ENCODE results near the gene IMMP2L. TPM values are rescaled to one million over a fixed set of nuclear protein-coding genes. Genes with fewer than 3 reads are reported as not detected.

The IMMP2L gene
- total and polyA plus RNA-seq, 2 of the 8 experiments (the other 6 are each of a cell fraction or from before 2014, with no cell fraction given), result 2.3 to 10.1 TPM

DNA sequence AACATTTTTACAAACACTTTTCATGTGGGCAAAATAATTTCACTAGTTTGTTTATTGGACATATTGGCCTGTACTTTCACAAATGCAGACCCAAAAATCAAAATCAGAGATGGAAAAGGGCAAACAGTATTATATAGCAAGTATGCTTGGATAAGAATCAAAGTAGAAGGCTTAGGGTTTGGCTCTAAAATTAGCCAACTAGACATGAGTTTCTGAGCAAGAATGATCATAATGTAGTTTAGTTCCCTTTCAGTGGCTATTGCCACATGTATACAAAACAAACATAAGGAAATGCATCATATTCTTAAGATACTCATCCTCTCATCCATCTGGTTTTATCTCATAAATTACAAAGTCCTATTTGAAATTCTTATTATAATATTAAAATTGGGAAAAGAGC, 132.5 kb downstream of the IMMP2L start:
- H3K4me2 ChIP-seq (ENCODE audit: insufficient read depth in 1 of 2, low read depth in 2 of 2, low read length in 2 of 2), result no peak overlapping the region
- H3K9me3 ChIP-seq (ENCODE audit: insufficient read depth in 2 of 2, low read depth in 1 of 2, low read length in 1 of 2), result no peaks in the 10 kb centered on the region
- no peak overlapping the region for H2AK5ac ChIP-seq (ENCODE audit: low read depth, low read length)
- no peak overlapping the region for H4K5ac ChIP-seq (ENCODE audit: insufficient read length, low read depth, low read length)
- no peak overlapping the region for H3K18ac ChIP-seq (ENCODE audit: extremely low read depth, low read length)
- H2BK5ac ChIP-seq (ENCODE audit: low read depth, low read length), result no peak overlapping the region
- no peak overlapping the region for H3K14ac ChIP-seq (ENCODE audit: insufficient read length)
- H4K91ac ChIP-seq (replicated peaks; ENCODE audit: insufficient read length, low read length), result no peak overlapping the region
- DNase-seq (ENCODE audit: low read depth in 1 of 2, low spot score in 2 of 2), result no peak
- H3K27ac ChIP-seq (ENCODE audit: low read depth, low read length), result no peak overlapping the region
- H2BK20ac ChIP-seq (ENCODE audit: low read length), result no peak overlapping the region
- no peak overlapping the region for H3K4me3 ChIP-seq (ENCODE audit: extremely low read depth in 1 of 4, insufficient read depth in 2 of 4, low read depth in 3 of 4, low read length in 4 of 4)
- no peaks in the 10 kb centered on the region for H3K36me3 ChIP-seq (ENCODE audit: control insufficient read depth in 2 of 4, insufficient read depth in 4 of 4, low read length in 3 of 4)
- H2AFZ ChIP-seq (ENCODE audit: low read length), result no peak overlapping the region
- H3K9ac ChIP-seq (replicated peaks in 1 of 4; ENCODE audit: extremely low read depth in 1 of 4, low read depth in 3 of 4, low read length in 3 of 4), result no peak overlapping the region
- no peaks in the 10 kb centered on the region for H4K20me1 ChIP-seq (replicated peaks in 1 of 2; ENCODE audit: control insufficient read depth in 1 of 2, insufficient read depth in 2 of 2, low read length in 2 of 2)
- no peak overlapping the region for H3K56ac ChIP-seq (replicated peaks; ENCODE audit: insufficient read length, low read depth, low read length)
- no peaks in the 10 kb centered on the region for H3K23me2 ChIP-seq (ENCODE audit: low read depth, low read length)
- FAIRE-seq, result no peak
- H3K4ac ChIP-seq (replicated peaks; ENCODE audit: insufficient read length, low read depth, low read length), result no peak overlapping the region
- H2BK15ac ChIP-seq (ENCODE audit: low read length), result no peak overlapping the region
- ChIA-PET CTCF (ENCODE audit: partially characterized antibody) (interaction anchor here (0.7 to 1.0 kb wide), 2 partner anchors 201 to 317 kb away, joined by 3 to 6 read pairs; no protein-coding TSS in a partner anchor), POLR2A (ENCODE audit: partially characterized antibody) (no interaction called here)
- H3K4me1 ChIP-seq (replicated peaks in 1 of 4; ENCODE audit: control insufficient read depth in 3 of 4, insufficient read depth in 4 of 4, low read length in 3 of 4), result no peaks in the 10 kb centered on the region
- no peaks in the 10 kb centered on the region for H3K79me1 ChIP-seq (ENCODE audit: low read depth, low read length)
- no peak overlapping the region for H3K23ac ChIP-seq (ENCODE audit: insufficient read length)
- H2BK120ac ChIP-seq (replicated peaks; ENCODE audit: low read depth, low read length), result no peak overlapping the region
- no peaks in the 10 kb centered on the region for H3K79me2 ChIP-seq (ENCODE audit: control insufficient read depth in 1 of 2, insufficient read depth in 2 of 2, low read length in 2 of 2)
- H3K27me3 ChIP-seq (replicated peaks in 1 of 4; ENCODE audit: control insufficient read depth in 3 of 4, extremely low read depth in 1 of 4, insufficient read depth in 3 of 4, low read length in 3 of 4), result no peaks in the 10 kb centered on the region
- H2BK12ac ChIP-seq (ENCODE audit: low read depth, low read length), result no peak overlapping the region
- H4K8ac ChIP-seq (ENCODE audit: extremely low read depth, insufficient read depth, low read length), result no peak overlapping the region
- TF ChIP-seq HDAC2 (IDR thresholded peaks at IDR 0.05; ENCODE audit: borderline replicate concordance in 1 of 2, low read depth in 2 of 2, low read length in 2 of 2) (no peak), CTBP2 (IDR thresholded peaks at IDR 0.05; ENCODE audit: borderline replicate concordance, insufficient read depth, insufficient read length, low read length) (no peak), BACH1 (IDR thresholded peaks at IDR 0.05; ENCODE audit: low read length) (no peak), TAF7 (optimal IDR thresholded peaks at IDR 0.05; ENCODE audit: borderline replicate concordance, low read depth, low read length) (no peak), CBX5 (IDR thresholded peaks at IDR 0.05; ENCODE audit: low read depth, low read length) (no peak), CREB1 (IDR thresholded peaks at IDR 0.05) (no peak), KDM4A (IDR thresholded peaks at IDR 0.05; ENCODE audit: low read depth, low read length, severe bottlenecking) (no peak), TCF12 (IDR thresholded peaks at IDR 0.05; ENCODE audit: low read depth, low read length) (no peak), TEAD4 (IDR thresholded peaks at IDR 0.05; ENCODE audit: low read depth, low read length) (no peak), NANOG (IDR thresholded peaks at IDR 0.05; ENCODE audit: insufficient read depth, low read depth, low read length, poor library complexity, severe bottlenecking) (no peak), GTF2F1 (IDR thresholded peaks at IDR 0.05; ENCODE audit: borderline replicate concordance, low read depth, low read length) (no peak)
- TF ChIP-seq, protein P1, sequence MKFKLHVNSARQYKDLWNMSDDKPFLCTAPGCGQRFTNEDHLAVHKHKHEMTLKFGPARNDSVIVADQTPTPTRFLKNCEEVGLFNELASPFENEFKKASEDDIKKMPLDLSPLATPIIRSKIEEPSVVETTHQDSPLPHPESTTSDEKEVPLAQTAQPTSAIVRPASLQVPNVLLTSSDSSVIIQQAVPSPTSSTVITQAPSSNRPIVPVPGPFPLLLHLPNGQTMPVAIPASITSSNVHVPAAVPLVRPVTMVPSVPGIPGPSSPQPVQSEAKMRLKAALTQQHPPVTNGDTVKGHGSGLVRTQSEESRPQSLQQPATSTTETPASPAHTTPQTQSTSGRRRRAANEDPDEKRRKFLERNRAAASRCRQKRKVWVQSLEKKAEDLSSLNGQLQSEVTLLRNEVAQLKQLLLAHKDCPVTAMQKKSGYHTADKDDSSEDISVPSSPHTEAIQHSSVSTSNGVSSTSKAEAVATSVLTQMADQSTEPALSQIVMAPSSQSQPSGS (IDR thresholded peaks at IDR 0.05; ENCODE audit: low read length), result no peak

Measured in H1 (cell line).